Measurements from ENCODE around the gene ECE2. TPM values are rescaled to one million over a fixed set of nuclear protein-coding genes. Genes with fewer than 3 reads are reported as not detected.

Gene ECE2
- polyA plus RNA-seq, 1 donor from 2014 or later, result 0.22 TPM

DNA sequence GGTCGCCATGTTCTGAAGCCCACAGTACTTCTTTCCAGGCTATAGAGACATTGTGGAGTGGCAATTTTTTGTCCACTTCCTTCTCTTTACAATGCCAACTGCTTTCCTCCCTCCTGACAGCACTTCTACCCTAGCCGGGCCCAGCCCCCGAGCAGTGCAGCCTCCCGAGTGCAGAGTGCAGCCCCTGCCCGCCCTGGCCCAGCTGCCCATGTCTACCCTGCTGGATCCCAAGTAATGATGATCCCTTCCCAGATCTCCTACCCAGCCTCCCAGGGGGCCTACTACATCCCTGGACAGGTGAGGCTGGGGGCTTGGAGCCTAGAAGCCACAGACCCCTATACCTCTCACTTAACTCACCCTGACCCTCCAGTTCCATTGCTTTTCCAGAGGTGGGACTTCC is 41.4 kb downstream of the ECE2 start:
- no peak overlapping the region for H3K4me3 ChIP-seq (ENCODE audit: low read length)
- H4K20me1 ChIP-seq (ENCODE audit: insufficient read depth), result no peaks in the 10 kb centered on the region
- no peaks in the 10 kb centered on the region for H3K27me3 ChIP-seq (ENCODE audit: insufficient read depth, low read depth, low read length)
- H2AFZ ChIP-seq (ENCODE audit: low read depth, low read length), result no peak overlapping the region
- H3K9me2 ChIP-seq (ENCODE audit: insufficient read depth, low read length), result no peaks in the 10 kb centered on the region
- no peak for TF ChIP-seq POLR2AphosphoS5 (IDR thresholded peaks at IDR 0.05)
- TF ChIP-seq, protein P1, sequence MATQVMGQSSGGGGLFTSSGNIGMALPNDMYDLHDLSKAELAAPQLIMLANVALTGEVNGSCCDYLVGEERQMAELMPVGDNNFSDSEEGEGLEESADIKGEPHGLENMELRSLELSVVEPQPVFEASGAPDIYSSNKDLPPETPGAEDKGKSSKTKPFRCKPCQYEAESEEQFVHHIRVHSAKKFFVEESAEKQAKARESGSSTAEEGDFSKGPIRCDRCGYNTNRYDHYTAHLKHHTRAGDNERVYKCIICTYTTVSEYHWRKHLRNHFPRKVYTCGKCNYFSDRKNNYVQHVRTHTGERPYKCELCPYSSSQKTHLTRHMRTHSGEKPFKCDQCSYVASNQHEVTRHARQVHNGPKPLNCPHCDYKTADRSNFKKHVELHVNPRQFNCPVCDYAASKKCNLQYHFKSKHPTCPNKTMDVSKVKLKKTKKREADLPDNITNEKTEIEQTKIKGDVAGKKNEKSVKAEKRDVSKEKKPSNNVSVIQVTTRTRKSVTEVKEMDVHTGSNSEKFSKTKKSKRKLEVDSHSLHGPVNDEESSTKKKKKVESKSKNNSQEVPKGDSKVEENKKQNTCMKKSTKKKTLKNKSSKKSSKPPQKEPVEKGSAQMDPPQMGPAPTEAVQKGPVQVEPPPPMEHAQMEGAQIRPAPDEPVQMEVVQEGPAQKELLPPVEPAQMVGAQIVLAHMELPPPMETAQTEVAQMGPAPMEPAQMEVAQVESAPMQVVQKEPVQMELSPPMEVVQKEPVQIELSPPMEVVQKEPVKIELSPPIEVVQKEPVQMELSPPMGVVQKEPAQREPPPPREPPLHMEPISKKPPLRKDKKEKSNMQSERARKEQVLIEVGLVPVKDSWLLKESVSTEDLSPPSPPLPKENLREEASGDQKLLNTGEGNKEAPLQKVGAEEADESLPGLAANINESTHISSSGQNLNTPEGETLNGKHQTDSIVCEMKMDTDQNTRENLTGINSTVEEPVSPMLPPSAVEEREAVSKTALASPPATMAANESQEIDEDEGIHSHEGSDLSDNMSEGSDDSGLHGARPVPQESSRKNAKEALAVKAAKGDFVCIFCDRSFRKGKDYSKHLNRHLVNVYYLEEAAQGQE (IDR thresholded peaks at IDR 0.05; ENCODE audit: borderline replicate concordance), result no peak
- no peak overlapping the region for H3K9ac ChIP-seq (ENCODE audit: low read length)
- H3K79me2 ChIP-seq (replicated peaks; ENCODE audit: insufficient read depth, low read length), result peaks cover 35% of the 10 kb centered on the region
- H3K27ac ChIP-seq (ENCODE audit: low read length), result no peak overlapping the region
- no peaks in the 10 kb centered on the region for H3F3A ChIP-seq (ENCODE audit: insufficient read depth, low read length, poor library complexity, severe bottlenecking)
- H3K4me2 ChIP-seq (ENCODE audit: low read length), result no peak overlapping the region
- no peaks in the 10 kb centered on the region for H3K36me3 ChIP-seq (ENCODE audit: insufficient read depth, low read length)
- no peaks in the 10 kb centered on the region for H3K9me3 ChIP-seq (ENCODE audit: low read length)

DNA sequence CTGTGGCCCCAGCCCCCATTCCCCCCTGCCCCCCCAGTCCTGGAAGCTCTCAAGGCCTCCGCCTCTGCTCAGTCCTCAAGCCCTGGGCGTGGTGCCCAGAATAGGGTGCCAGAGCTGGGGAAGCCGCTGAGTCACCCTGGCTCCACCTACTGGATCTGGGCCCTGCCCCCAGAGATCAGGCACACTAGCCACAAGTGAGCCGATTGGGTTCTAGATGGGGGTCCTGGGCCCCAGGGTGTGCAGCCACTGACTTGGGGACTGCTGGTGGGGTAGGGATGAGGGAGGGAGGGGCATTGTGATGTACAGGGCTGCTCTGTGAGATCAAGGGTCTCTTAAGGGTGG is 44.3 kb downstream of the ECE2 start:
- no peak overlapping the region for H2AFZ ChIP-seq (ENCODE audit: low read depth, low read length)
- H3K27ac ChIP-seq (ENCODE audit: low read length), result no peak overlapping the region
- no peak overlapping the region for H3K4me2 ChIP-seq (ENCODE audit: low read length)
- no peaks in the 10 kb centered on the region for H3K9me2 ChIP-seq (ENCODE audit: insufficient read depth, low read length)
- H4K20me1 ChIP-seq (ENCODE audit: insufficient read depth), result no peaks in the 10 kb centered on the region
- H3K4me3 ChIP-seq (ENCODE audit: low read length), result no peak overlapping the region
- no peaks in the 10 kb centered on the region for H3F3A ChIP-seq (ENCODE audit: insufficient read depth, low read length, poor library complexity, severe bottlenecking)
- no peak overlapping the region for H3K9ac ChIP-seq (ENCODE audit: low read length)
- H3K27me3 ChIP-seq (ENCODE audit: insufficient read depth, low read depth, low read length), result no peaks in the 10 kb centered on the region
- H3K9me3 ChIP-seq (ENCODE audit: low read length), result no peaks in the 10 kb centered on the region
- peaks cover 35% of the 10 kb centered on the region for H3K79me2 ChIP-seq (replicated peaks; ENCODE audit: insufficient read depth, low read length)
- TF ChIP-seq EP300 (conservative IDR thresholded peaks at IDR 0.05; ENCODE audit: poor library complexity, severe bottlenecking), result no peak
- no peak for TF ChIP-seq SMC3 (conservative IDR thresholded peaks at IDR 0.05; ENCODE audit: poor library complexity)
- TF ChIP-seq, protein P1 (IDR thresholded peaks at IDR 0.05; ENCODE audit: borderline replicate concordance), result no peak
- no peaks in the 10 kb centered on the region for H3K36me3 ChIP-seq (ENCODE audit: insufficient read depth, low read length)

DNA sequence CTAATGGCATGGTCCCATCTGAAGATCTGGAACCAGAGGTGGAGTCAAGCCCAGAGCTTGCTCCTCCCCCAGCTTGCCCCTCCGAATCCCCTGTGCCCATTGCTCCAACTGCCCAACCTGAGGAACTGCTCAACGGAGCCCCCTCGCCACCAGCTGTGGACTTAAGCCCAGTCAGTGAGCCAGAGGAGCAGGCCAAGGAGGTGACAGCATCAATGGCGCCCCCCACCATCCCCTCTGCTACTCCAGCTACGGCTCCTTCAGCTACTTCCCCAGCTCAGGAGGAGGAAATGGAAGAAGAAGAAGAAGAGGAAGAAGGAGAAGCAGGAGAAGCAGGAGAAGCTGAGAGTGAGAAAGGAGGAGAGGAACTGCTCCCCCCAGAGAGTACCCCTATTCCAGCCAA is 45.8 kb downstream of the ECE2 start:
- no peaks in the 10 kb centered on the region for H3K9me3 ChIP-seq (ENCODE audit: low read length)
- H3K4me3 ChIP-seq (ENCODE audit: low read length), result no peak overlapping the region
- H3K27ac ChIP-seq (ENCODE audit: low read length), result no peak overlapping the region
- H3F3A ChIP-seq (ENCODE audit: insufficient read depth, low read length, poor library complexity, severe bottlenecking), result no peaks in the 10 kb centered on the region
- peaks cover 21% of the 10 kb centered on the region for H3K79me2 ChIP-seq (replicated peaks; ENCODE audit: insufficient read depth, low read length)
- peaks cover 4% of the 10 kb centered on the region for H3K36me3 ChIP-seq (ENCODE audit: insufficient read depth, low read length)
- no peaks in the 10 kb centered on the region for H3K27me3 ChIP-seq (ENCODE audit: insufficient read depth, low read depth, low read length)
- H3K4me2 ChIP-seq (ENCODE audit: low read length), result no peak overlapping the region
- TF ChIP-seq, protein P1 (IDR thresholded peaks at IDR 0.05; ENCODE audit: borderline replicate concordance), result no peak
- TF ChIP-seq EP300 (conservative IDR thresholded peaks at IDR 0.05; ENCODE audit: poor library complexity, severe bottlenecking) (no peak), EZH2 (IDR thresholded peaks at IDR 0.05; ENCODE audit: borderline replicate concordance, insufficient read depth, low read length, poor library complexity, severe bottlenecking) (no peak), MXI1 (conservative IDR thresholded peaks at IDR 0.05; ENCODE audit: poor library complexity, severe bottlenecking) (no peak), TAF1 (IDR thresholded peaks at IDR 0.05; ENCODE audit: low read depth) (no peak), POLR2AphosphoS5 (IDR thresholded peaks at IDR 0.05) (no peak), SMC3 (conservative IDR thresholded peaks at IDR 0.05; ENCODE audit: poor library complexity) (no peak), RAD21 (conservative IDR thresholded peaks at IDR 0.05) (no peak)
- TF ChIP-seq, protein P2, sequence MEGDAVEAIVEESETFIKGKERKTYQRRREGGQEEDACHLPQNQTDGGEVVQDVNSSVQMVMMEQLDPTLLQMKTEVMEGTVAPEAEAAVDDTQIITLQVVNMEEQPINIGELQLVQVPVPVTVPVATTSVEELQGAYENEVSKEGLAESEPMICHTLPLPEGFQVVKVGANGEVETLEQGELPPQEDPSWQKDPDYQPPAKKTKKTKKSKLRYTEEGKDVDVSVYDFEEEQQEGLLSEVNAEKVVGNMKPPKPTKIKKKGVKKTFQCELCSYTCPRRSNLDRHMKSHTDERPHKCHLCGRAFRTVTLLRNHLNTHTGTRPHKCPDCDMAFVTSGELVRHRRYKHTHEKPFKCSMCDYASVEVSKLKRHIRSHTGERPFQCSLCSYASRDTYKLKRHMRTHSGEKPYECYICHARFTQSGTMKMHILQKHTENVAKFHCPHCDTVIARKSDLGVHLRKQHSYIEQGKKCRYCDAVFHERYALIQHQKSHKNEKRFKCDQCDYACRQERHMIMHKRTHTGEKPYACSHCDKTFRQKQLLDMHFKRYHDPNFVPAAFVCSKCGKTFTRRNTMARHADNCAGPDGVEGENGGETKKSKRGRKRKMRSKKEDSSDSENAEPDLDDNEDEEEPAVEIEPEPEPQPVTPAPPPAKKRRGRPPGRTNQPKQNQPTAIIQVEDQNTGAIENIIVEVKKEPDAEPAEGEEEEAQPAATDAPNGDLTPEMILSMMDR (IDR thresholded peaks at IDR 0.05; ENCODE audit: poor library complexity, severe bottlenecking), result no peak
- no peaks in the 10 kb centered on the region for H4K20me1 ChIP-seq (ENCODE audit: insufficient read depth)
- no peak overlapping the region for H2AFZ ChIP-seq (ENCODE audit: low read depth, low read length)
- no peak overlapping the region for H3K9ac ChIP-seq (ENCODE audit: low read length)
- no peaks in the 10 kb centered on the region for H3K9me2 ChIP-seq (ENCODE audit: insufficient read depth, low read length)
